Measurements from ENCODE around the gene KRTCAP2. TPM values are rescaled to one million over a fixed set of nuclear protein-coding genes. Genes with fewer than 3 reads are reported as not detected.

KRTCAP2 gene
- total and polyA plus RNA-seq, 12 donors: 96.1 to 355 (median 129) TPM

DNA sequence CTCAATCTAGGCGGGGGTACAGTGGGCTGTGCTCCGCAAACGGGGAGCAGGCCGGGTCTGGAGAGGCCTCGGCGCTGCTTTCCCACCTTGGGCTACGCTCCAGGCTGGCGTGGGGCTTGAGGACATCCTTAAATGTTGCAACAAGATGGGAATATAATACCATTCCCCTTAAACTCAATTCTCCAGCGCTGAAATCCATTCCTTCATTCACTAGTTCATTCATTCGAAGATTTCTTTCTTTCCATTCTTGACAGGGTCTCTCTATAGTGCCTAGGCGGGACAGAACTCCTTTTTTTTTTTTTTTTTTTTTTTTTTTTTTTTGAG is 32.5 kb downstream of the KRTCAP2 start:
- H3K27me3 ChIP-seq: no peaks in the 10 kb centered on the region
- no peaks in the 10 kb centered on the region for H3K9me3 ChIP-seq
- no peak for DNase-seq
- TF ChIP-seq, protein P1, sequence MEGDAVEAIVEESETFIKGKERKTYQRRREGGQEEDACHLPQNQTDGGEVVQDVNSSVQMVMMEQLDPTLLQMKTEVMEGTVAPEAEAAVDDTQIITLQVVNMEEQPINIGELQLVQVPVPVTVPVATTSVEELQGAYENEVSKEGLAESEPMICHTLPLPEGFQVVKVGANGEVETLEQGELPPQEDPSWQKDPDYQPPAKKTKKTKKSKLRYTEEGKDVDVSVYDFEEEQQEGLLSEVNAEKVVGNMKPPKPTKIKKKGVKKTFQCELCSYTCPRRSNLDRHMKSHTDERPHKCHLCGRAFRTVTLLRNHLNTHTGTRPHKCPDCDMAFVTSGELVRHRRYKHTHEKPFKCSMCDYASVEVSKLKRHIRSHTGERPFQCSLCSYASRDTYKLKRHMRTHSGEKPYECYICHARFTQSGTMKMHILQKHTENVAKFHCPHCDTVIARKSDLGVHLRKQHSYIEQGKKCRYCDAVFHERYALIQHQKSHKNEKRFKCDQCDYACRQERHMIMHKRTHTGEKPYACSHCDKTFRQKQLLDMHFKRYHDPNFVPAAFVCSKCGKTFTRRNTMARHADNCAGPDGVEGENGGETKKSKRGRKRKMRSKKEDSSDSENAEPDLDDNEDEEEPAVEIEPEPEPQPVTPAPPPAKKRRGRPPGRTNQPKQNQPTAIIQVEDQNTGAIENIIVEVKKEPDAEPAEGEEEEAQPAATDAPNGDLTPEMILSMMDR (IDR thresholded peaks at IDR 0.05): no peak
- peaks cover 4 to 43% (median 28%) of the 10 kb centered on the region in 9 donors for H3K4me1 ChIP-seq
- WGBS, 2 donors: 6 to 7% methylated on average over 11 of the region's 11 CpGs
- no peak for ATAC-seq
- intact Hi-C loops (cut with DNase I): no loop called here
- peak overlapping the region in 9 of 10 donors; percentile 63 to 95 (median 84) for H3K4me3 ChIP-seq
- peak overlapping the region in 9 of 10 donors; percentile 87 to 96 (median 93) for H3K27ac ChIP-seq
- H3K36me3 ChIP-seq: peaks cover 0 to 22% (median 0%) of the 10 kb centered on the region in 9 donors

DNA sequence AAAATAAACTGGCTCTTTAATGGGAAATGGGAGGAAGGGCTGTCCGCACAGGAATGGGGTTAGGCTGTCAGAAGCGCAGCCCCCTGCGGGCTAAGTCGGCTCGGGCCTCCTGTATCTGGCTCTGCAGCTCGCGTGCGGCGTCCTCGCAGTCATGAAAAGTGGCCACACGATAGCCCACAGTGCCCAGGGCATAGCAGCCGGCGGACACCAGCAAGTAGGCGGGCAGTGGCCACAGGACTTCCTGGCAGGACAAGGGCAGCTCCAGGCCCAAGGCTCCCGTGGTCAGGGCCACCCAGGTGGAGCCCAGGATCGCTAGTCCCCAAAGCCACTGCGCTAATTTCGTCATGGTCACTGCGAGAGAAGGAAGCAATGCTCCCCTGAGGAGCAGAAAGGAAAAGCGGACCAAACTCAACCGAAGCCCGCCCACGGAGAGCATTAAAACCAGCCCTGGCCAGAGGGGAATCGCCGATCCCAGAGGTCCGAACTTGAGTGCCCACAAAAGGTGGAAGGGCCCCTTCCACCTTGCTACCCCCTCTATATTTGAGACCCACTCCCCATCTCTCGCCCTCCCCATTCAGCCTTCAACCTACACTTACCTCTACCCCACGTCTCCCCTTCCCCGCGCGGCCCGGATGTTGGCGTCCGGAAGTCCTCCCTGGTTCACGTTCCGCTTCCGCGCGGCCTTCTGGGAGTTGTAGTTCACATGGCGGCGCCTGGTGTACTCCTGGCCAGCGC is 33.0 kb downstream of the KRTCAP2 start, which contains the start of gene DPM3:
Gene DPM3 (minus strand): TSS at position 637 of the 735 bp plus-strand sequence. CDS start 291 bp downstream, at position 346.
- WGBS, 2 donors: 0 to 1% methylated on average over 42 of the region's 42 CpGs
- DNase-seq: peak; percentile 90 to 92
- ATAC-seq: peak; percentile 65 to 84 (median 78)
- H3K4me1 ChIP-seq: peaks cover 4 to 46% (median 32%) of the 10 kb centered on the region in 9 donors
- peak within 1 kb of the TSS; percentile 66 to 96 (median 92) for H3K27ac ChIP-seq
- H3K9me3 ChIP-seq: no peaks in the 10 kb centered on the region
- peaks cover 0 to 22% (median 0%) of the 10 kb centered on the region in 9 donors for H3K36me3 ChIP-seq
- TF ChIP-seq, protein P1 (IDR thresholded peaks at IDR 0.05): peak in 1 of 9 donors; percentile 6
- intact Hi-C loops (cut with DNase I): loop anchor here in 2 of 10 donors (5.0 kb wide), 2 partner anchors 32 to 53 kb away; partner anchors contain the start of genes KRTCAP2 (in 1 of the 2) and TRIM46 (in 1 of the 2)
- no peaks in the 10 kb centered on the region for H3K27me3 ChIP-seq
- H3K4me3 ChIP-seq: peak within 1 kb of the TSS; percentile 52 to 95 (median 84)

DNA sequence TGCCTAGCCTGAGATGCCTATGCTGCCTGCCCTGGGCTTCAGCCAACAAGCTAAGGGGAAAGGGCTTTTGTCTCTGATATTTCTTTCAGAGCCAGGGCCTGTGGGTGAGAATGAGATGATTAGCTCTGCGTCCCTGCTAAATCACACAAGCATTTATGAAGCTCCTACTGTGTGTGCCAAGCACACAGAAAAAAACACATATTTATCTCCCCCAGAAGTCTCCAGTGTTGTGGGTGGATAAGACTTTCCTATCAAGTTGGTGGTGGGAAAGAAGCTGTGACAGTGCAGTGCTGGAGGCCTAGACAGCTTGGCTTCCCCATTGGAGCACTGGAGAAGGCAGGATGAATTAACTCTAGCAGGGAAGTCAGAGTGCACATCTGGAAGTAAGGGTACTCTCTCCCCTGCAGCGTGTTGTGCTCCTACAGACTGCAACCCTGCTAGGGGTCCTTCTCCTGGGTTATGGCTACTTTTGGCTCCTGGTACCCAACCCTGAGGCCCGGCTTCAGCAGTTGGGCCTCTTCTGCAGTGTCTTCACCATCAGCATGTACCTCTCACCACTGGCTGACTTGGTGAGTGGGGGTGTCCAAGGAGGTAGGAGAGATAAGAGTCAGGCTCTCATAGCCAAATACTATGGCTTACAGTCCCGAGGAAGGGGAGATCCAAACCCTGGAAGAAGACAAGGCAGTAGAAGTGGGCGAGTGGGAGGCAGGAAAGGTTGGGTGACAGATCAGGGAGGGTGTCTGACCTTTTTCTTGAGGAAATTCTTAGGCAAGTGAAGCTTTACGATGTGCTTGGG is 35.8 kb downstream of the KRTCAP2 start:
- peaks cover 0 to 48% (median 17%) of the 10 kb centered on the region in 9 donors for H3K36me3 ChIP-seq
- H3K27me3 ChIP-seq: no peaks in the 10 kb centered on the region
- 76 to 79% methylated on average over 6 of the region's 6 CpGs for WGBS, 2 donors
- TF ChIP-seq, protein P1 (IDR thresholded peaks at IDR 0.05): no peak
- no peaks in the 10 kb centered on the region for H3K9me3 ChIP-seq
- peak overlapping the region in 6 of 10 donors; percentile 65 to 76 (median 68) for H3K4me3 ChIP-seq
- intact Hi-C loops (cut with DNase I): loop anchor here in 2 of 10 donors (5.0 kb wide), 2 partner anchors 35 to 50 kb away; partner anchors contain the start of genes KRTCAP2 (in 1 of the 2) and TRIM46 (in 1 of the 2)
- peaks cover 8 to 74% (median 59%) of the 10 kb centered on the region in 9 donors for H3K4me1 ChIP-seq
- DNase-seq (no peak), ATAC-seq (no peak)
- H3K27ac ChIP-seq: peak overlapping the region in 8 of 10 donors; percentile 90 to 100 (median 99)

DNA sequence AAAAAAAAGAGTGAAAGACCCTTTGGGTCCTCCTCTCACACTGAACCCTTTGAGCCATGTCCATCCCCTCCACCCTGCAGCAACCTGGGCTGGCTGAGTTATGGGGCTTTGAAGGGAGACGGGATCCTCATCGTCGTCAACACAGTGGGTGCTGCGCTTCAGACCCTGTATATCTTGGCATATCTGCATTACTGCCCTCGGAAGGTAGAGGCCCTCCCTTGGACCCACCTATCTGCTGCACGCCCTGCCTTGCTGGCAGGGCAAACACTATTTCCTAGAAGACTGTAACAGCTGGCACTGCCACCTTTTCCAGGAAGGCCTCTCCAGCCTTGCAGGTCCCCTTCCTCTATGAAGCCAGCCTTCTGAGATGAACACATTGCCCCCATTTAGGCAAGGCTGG is 36.4 kb downstream of the KRTCAP2 start:
- TF ChIP-seq, protein P1 (IDR thresholded peaks at IDR 0.05): no peak
- intact Hi-C loops (cut with DNase I): loop anchor here in 2 of 10 donors (5.0 kb wide), 2 partner anchors 36 to 49 kb away; partner anchors contain the start of genes KRTCAP2 (in 1 of the 2) and TRIM46 (in 1 of the 2)
- Histone ChIP-seq H3K36me3 (peaks cover 0 to 54% (median 23%) of the 10 kb centered on the region in 9 donors), H3K4me3 (peak overlapping the region; percentile 19 to 76 (median 66)), H3K27me3 (no peaks in the 10 kb centered on the region), H3K4me1 (peaks cover 10 to 80% (median 66%) of the 10 kb centered on the region in 9 donors), H3K9me3 (no peaks in the 10 kb centered on the region), H3K27ac (peak overlapping the region in 9 of 10 donors; percentile 90 to 100 (median 99))
- DNase-seq: no peak
- ATAC-seq: no peak
- WGBS, 2 donors: 42 to 53% methylated on average over 6 of the region's 6 CpGs
